Measurements from ENCODE around the gene GNAT1.

Gene GNAT1

DNA sequence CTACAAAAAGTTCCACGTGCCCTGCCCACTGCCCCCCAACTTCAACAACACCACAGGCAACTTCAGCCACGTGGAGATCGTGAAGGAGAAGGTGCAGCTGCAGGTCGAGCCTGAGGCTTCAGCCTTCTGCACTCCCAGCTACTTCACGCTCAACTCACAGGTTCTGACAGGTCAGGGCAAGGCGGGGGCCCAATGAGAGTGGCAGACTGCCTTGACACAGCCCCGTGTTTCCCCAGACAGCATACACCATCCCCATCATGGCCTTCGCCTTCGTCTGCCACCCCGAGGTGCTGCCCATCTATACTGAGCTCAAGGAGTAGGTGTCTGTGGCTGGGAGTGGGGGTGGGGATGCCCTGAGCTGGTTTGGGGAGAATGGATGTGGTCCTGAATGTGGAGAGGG, 26.3 kb downstream of the GNAT1 start:
- no peak for TF ChIP-seq REST (IDR thresholded peaks at IDR 0.05; ENCODE audit: insufficient read depth in 1 of 2, low read depth in 2 of 2, low read length in 2 of 2)
- TF ChIP-seq TAF1 (IDR thresholded peaks at IDR 0.05; ENCODE audit: borderline replicate concordance, insufficient read depth, low read length), result no peak
- no peak for TF ChIP-seq POLR2AphosphoS5 (IDR thresholded peaks at IDR 0.05; ENCODE audit: low read depth, low read length)
- TF ChIP-seq FOXP2 (optimal IDR thresholded peaks at IDR 0.05; ENCODE audit: borderline replicate concordance, extremely low read depth, extremely low read length, insufficient read depth), result no peak
- TF ChIP-seq SIN3A (IDR thresholded peaks at IDR 0.05; ENCODE audit: borderline replicate concordance, insufficient read depth, low read length), result no peak

- TF ChIP-seq FOXP2 (optimal IDR thresholded peaks at IDR 0.05; ENCODE audit: borderline replicate concordance, extremely low read depth, extremely low read length, insufficient read depth) (no peak), TAF1 (IDR thresholded peaks at IDR 0.05; ENCODE audit: borderline replicate concordance, insufficient read depth, low read length) (no peak), POLR2AphosphoS5 (IDR thresholded peaks at IDR 0.05; ENCODE audit: low read depth, low read length) (no peak), REST (IDR thresholded peaks at IDR 0.05; ENCODE audit: insufficient read depth in 1 of 2, low read depth in 2 of 2, low read length in 2 of 2) (no peak), SIN3A (IDR thresholded peaks at IDR 0.05; ENCODE audit: borderline replicate concordance, insufficient read depth, low read length) (no peak)
Observed at GRCh38 chr3:50218448-50218847, 27.0 kb downstream of the GNAT1 start.

DNA sequence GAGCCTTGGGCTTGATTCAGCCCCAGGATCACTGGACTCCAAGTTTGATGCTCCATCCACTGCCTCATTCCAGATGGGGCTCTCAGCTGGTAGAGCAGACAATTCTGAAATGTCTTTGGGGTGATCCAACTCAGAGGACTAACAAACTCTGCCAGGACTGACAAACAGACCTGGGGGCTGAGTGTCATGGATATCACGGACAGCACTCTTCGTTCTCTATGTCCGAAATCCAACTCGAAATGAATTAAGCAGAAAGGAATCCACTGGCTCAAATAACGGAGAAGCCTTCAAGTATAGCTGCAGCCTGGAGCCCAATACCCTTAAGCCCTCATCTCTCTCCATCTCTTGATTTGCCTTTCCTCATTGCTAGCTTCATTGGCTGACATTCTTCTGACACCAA, 27.9 kb downstream of the GNAT1 start:
- TF ChIP-seq FOXP2 (optimal IDR thresholded peaks at IDR 0.05; ENCODE audit: borderline replicate concordance, extremely low read depth, extremely low read length, insufficient read depth) (no peak), SIN3A (IDR thresholded peaks at IDR 0.05; ENCODE audit: borderline replicate concordance, insufficient read depth, low read length) (no peak), TAF1 (IDR thresholded peaks at IDR 0.05; ENCODE audit: borderline replicate concordance, insufficient read depth, low read length) (no peak), POLR2AphosphoS5 (IDR thresholded peaks at IDR 0.05; ENCODE audit: low read depth, low read length) (no peak), REST (IDR thresholded peaks at IDR 0.05; ENCODE audit: insufficient read depth in 1 of 2, low read depth in 2 of 2, low read length in 2 of 2) (no peak)

- TF ChIP-seq SIN3A (IDR thresholded peaks at IDR 0.05; ENCODE audit: borderline replicate concordance, insufficient read depth, low read length) (no peak), TAF1 (IDR thresholded peaks at IDR 0.05; ENCODE audit: borderline replicate concordance, insufficient read depth, low read length) (no peak)
Observed at GRCh38 chr3:50220109-50220508, 28.7 kb downstream of the GNAT1 start.

- no peak for TF ChIP-seq POLR2AphosphoS5 (IDR thresholded peaks at IDR 0.05; ENCODE audit: low read depth, low read length)
- TF ChIP-seq REST (IDR thresholded peaks at IDR 0.05; ENCODE audit: insufficient read depth in 1 of 2, low read depth in 2 of 2, low read length in 2 of 2), result no peak
- TF ChIP-seq TAF1 (IDR thresholded peaks at IDR 0.05; ENCODE audit: borderline replicate concordance, insufficient read depth, low read length), result no peak
- no peak for TF ChIP-seq FOXP2 (optimal IDR thresholded peaks at IDR 0.05; ENCODE audit: borderline replicate concordance, extremely low read depth, extremely low read length, insufficient read depth)
- no peak for TF ChIP-seq SIN3A (IDR thresholded peaks at IDR 0.05; ENCODE audit: borderline replicate concordance, insufficient read depth, low read length)
Observed at GRCh38 chr3:50221051-50221410, 29.6 kb downstream of the GNAT1 start.
